HepG2 (cell line): ENCODE data around the gene TMEM218. TPM values are rescaled to one million over a fixed set of nuclear protein-coding genes. Genes with fewer than 3 reads are reported as not detected.

ENCODE experiments used
- ATAC-seq: fragments of 200-7000 bp; cut with Tn5 transposase; 3 replicates; pipeline ENCODE4 v1.9.1; 2020; ENCODE audit warnings: mild to moderate bottlenecking, moderate library complexity
- Bru-seq: library from RNA; stranded (reverse); fragments of 400-500 nt; gene quantifications from one replicate; lab custom pipeline; 2021; lab: Mats Ljungman, UMichigan
- BruChase-seq, 2 experiments: library from RNA; stranded (reverse); fragments of 400-500 nt; gene quantifications; one replicate each; lab custom pipeline; 2021; lab: Mats Ljungman, UMichigan
- BruUV-seq: library from RNA; stranded (reverse); fragments of 400-500 nt; replicated peaks from 2 replicates; lab custom pipeline; 2021; lab: Mats Ljungman, UMichigan
- CTCF ChIA-PET: fragments of 300-600 bp; formaldehyde crosslinking; extraction: SDS; loops from one replicate; lab custom pipeline; 2021; ENCODE audit warnings: low total read pairs, inconsistent platforms, low intra/inter-chr PET ratio; lab: Yijun Ruan, JAX
- POLR2A ChIA-PET: fragments of 350-600 bp; sonication (Branson Sonifier 250); formaldehyde crosslinking; loops from one replicate; lab custom pipeline; 2020; ENCODE audit warnings: antibody characterized with exemption, inconsistent platforms; lab: Yijun Ruan, JAX
- DNase-seq: peaks from one replicate; pipeline ENCODE4 v3.0.0-alpha.2; 2015; ENCODE audit warnings: low spot score
- FAIRE-seq: peaks from 3 replicates; lab custom pipeline; 2011; peaks lifted over from hg19 to GRCh38; lab: Jason Lieb, UNC
- H2AFZ ChIP-seq: one replicate; pipeline ENCODE4 v1.6.1; 2011; ENCODE audit warnings: low read length, inconsistent platforms
- H3K27ac ChIP-seq: fragments of 300-600 bp; 3 replicates; pipeline ENCODE4 v1.8.0; 2011; ENCODE audit warnings: mixed run types, mild to moderate bottlenecking, mixed read lengths, low read length, inconsistent platforms; ENCODE audit not compliant: insufficient read depth; ENCODE audit errors: extremely low read length
- H3K27me3 ChIP-seq, 2 experiments: fragments of 200-600 bp in 1 of 2; 2 replicates in 1 of 2; 3 replicates in 1 of 2; pipeline versions ENCODE4 v1.6.0 to v1.8.0; 2011; ENCODE audit warnings: low read length in 2 of 2, mild to moderate bottlenecking in 2 of 2, moderate library complexity in 2 of 2, inconsistent platforms in 1 of 2; ENCODE audit not compliant: insufficient read depth in 2 of 2, control insufficient read depth in 1 of 2
- H3K36me3 ChIP-seq, 2 experiments: fragments of 200-600 bp in 1 of 2; replicated peaks in 1 of 2; 2 replicates in 1 of 2; 3 replicates in 1 of 2; pipeline versions ENCODE4 v1.5.1 to v1.8.0; 2011; ENCODE audit warnings: low read length in 2 of 2, inconsistent platforms in 1 of 2; ENCODE audit not compliant: insufficient read depth in 2 of 2, control insufficient read depth in 1 of 2
- H3K4me1 ChIP-seq: 2 replicates; pipeline ENCODE4 v1.5.1; 2012; ENCODE audit warnings: low read length, inconsistent platforms; ENCODE audit not compliant: insufficient read depth
- H3K4me2 ChIP-seq: 2 replicates; pipeline ENCODE4 v1.6.0; 2011; ENCODE audit warnings: low read depth, low read length, inconsistent platforms
- H3K4me3 ChIP-seq, 3 experiments: fragments of 200-600 bp in 1 of 3; sonication (generic), shearing (Covaris generic) in 1 of 3; replicated peaks in 1 of 3; 2 replicates each; pipeline ENCODE4 v1.5.1; 2011 to 2016; ENCODE audit warnings: low read length in 3 of 3, inconsistent platforms in 2 of 3, low read depth in 2 of 3, mild to moderate bottlenecking in 2 of 3, control low read depth in 1 of 3, mixed read lengths in 1 of 3; ENCODE audit not compliant: insufficient read depth in 1 of 3
- H3K79me2 ChIP-seq: one replicate; pipeline ENCODE4 v1.6.1; 2011; ENCODE audit warnings: low read length, inconsistent platforms; ENCODE audit not compliant: insufficient read depth
- H3K9ac ChIP-seq: 2 replicates; pipeline ENCODE4 v1.6.0; 2011; ENCODE audit warnings: mild to moderate bottlenecking, low read depth, low read length, inconsistent platforms; ENCODE audit not compliant: insufficient read depth
- H3K9me3 ChIP-seq: 2 replicates; pipeline ENCODE4 v1.5.1; 2012; ENCODE audit warnings: mild to moderate bottlenecking, low read length
- H4K20me1 ChIP-seq: 2 replicates; pipeline ENCODE4 v1.6.0; 2011; ENCODE audit warnings: inconsistent platforms, mild to moderate bottlenecking, low read length, moderate library complexity; ENCODE audit not compliant: insufficient read depth
- ELF4 ChIP-seq: sonication (generic); formaldehyde crosslinking; IDR thresholded peaks from 2 replicates; pipeline ENCODE4 v1.5.0; 2020; ENCODE audit warnings: missing genetic modification reagents, mild to moderate bottlenecking, moderate library complexity, borderline replicate concordance
- KDM2A ChIP-seq: sonication (generic); formaldehyde crosslinking; IDR thresholded peaks from 2 replicates; pipeline ENCODE4 v1.4.0; 2020; ENCODE audit warnings: low read depth, missing genetic modification reagents, borderline replicate concordance
- NFE2L1 ChIP-seq: sonication (generic); formaldehyde crosslinking; IDR thresholded peaks from 2 replicates; pipeline ENCODE4 v1.4.0; 2020; ENCODE audit warnings: missing genetic modification reagents, mild to moderate bottlenecking, borderline replicate concordance
- NFKB2 ChIP-seq: sonication (generic); formaldehyde crosslinking; IDR thresholded peaks from 2 replicates; pipeline ENCODE4 v1.4.0; 2020; ENCODE audit warnings: missing genetic modification reagents, borderline replicate concordance
- NONO ChIP-seq, 2 experiments: fragments of 450-650 bp in 1 of 2; sonication (generic) in 1 of 2; formaldehyde crosslinking in 1 of 2; IDR thresholded peaks in 1 of 2; conservative IDR thresholded peaks in 1 of 2; 2 replicates each; pipeline versions ENCODE4 v1.6.1 to v1.8.0; 2017 to 2022; ENCODE audit warnings: mild to moderate bottlenecking in 1 of 2, missing genetic modification reagents in 1 of 2, moderate library complexity in 1 of 2
- PHF8 ChIP-seq: sonication (generic); formaldehyde crosslinking; IDR thresholded peaks from 2 replicates; pipeline ENCODE4 v1.5.0; 2020; ENCODE audit warnings: missing genetic modification reagents
- SAP130 ChIP-seq: IDR thresholded peaks from 2 replicates; pipeline ENCODE4 v1.6.1; 2016; ENCODE audit warnings: low read depth
- TGIF2 ChIP-seq: IDR thresholded peaks from 2 replicates; pipeline ENCODE4 v1.6.1; 2016; ENCODE audit warnings: control low read depth, missing compliant biosample characterization
- ZFY ChIP-seq: sonication (generic); formaldehyde crosslinking; IDR thresholded peaks from 2 replicates; pipeline ENCODE4 v1.4.0; 2020; ENCODE audit warnings: missing genetic modification reagents
- ZIK1 ChIP-seq: sonication (generic); formaldehyde crosslinking; IDR thresholded peaks from 2 replicates; pipeline ENCODE4 v1.5.0; 2020; ENCODE audit warnings: mild to moderate bottlenecking, low read depth, missing genetic modification reagents, borderline replicate concordance
- ZMYM4 ChIP-seq: sonication (generic); formaldehyde crosslinking; IDR thresholded peaks from 2 replicates; pipeline ENCODE4 v1.8.1; 2023; ENCODE audit warnings: mild to moderate bottlenecking, missing genetic modification reagents
- WGBS: methylation state at CpG from one replicate; pipeline ENCODE4 v1.1.6; 2017; ENCODE audit warnings: low lambda C conversion rate; 5-methylcytosine and 5-hydroxymethylcytosine counted together
- in situ Hi-C: cut with HindIII; loops from 2 replicates; pipeline ENCODE4 v1.10.0; 2017; ENCODE audit warnings: low pct_unique_long_range_greater_than_20kb; ENCODE audit not compliant: extremely low pct_ligation_motif_present
- intact Hi-C: fragments of 100-400 bp; cut with micrococcal nuclease; formaldehyde crosslinking; loops from one replicate; pipeline ENCODE4 v1.10.0; 2022; ENCODE audit not compliant: unreplicated experiment
- long read RNA-seq, 2 experiments: library from RNA in 1 of 2; library from polyadenylated mRNA in 1 of 2; stranded (forward) in 1 of 2; unstranded in 1 of 2; transcript quantifications; one replicate each; pipeline ENCODE4 v2.0.0, GENCODE V29; 2019 to 2022
- polyA minus RNA-seq, 3 experiments: library from RNA; depleted of rRNA, polyadenylated mRNA; stranded (reverse); fragments of >200 nt; gene quantifications; 2 replicates each; pipeline ENCODE4 v1.2.3, GENCODE V29; 2011; ENCODE audit warnings: low replicate concordance in 1 of 3
- polyA plus RNA-seq, 8 experiments: library from polyadenylated mRNA; depleted of rRNA in 3 of 8; stranded (reverse) in 7 of 8; unstranded in 1 of 8; fragments of >200 nt; fragmentation: Illumina TruSeq in 4 of 8; extraction: Trizol in 4 of 8; gene quantifications; 2 replicates each; pipeline versions ENCODE4 v1.2.1 to v1.2.3, GENCODE V29; 2011 to 2016; ENCODE audit warnings: low read depth in 4 of 8, missing spikeins in 1 of 8, mixed read lengths in 1 of 8; ENCODE audit not compliant: insufficient read depth in 1 of 8
- total RNA-seq, 5 experiments: library from RNA; depleted of rRNA; stranded (reverse); fragments of >200 nt; fragmentation: Illumina TruSeq; extraction: Trizol; gene quantifications; 2 replicates each; pipeline ENCODE4 v1.2.3, GENCODE V29; 2016; ENCODE audit warnings: low read depth in 1 of 5
- TF ChIP-seq, protein P1 (sequence below): sonication (generic); formaldehyde crosslinking; conservative IDR thresholded peaks from 2 replicates; pipeline ENCODE4 v1.4.0; 2020; ENCODE audit warnings: mild to moderate bottlenecking, missing genetic modification reagents, moderate library complexity

The TMEM218 gene
- 14.0 and 14.2 TPM in 2 replicates for total RNA-seq (2016; rRNA removed; fragmentation: Illumina TruSeq; extraction: Trizol)
- total RNA-seq (2016; cell fraction: cytosol; rRNA removed; fragmentation: Illumina TruSeq; extraction: Trizol; ENCODE audit: low read depth) = 5.2 and 7.3 TPM in 2 replicates
- 14.1 and 16.1 TPM in 2 replicates for total RNA-seq (2016; cell fraction: insoluble cytoplasmic fraction; rRNA removed; fragmentation: Illumina TruSeq; extraction: Trizol)
- 11.0 and 12.9 TPM in 2 replicates for total RNA-seq (2016; cell fraction: membrane; rRNA removed; fragmentation: Illumina TruSeq; extraction: Trizol)
- 11.0 and 11.8 TPM in 2 replicates for total RNA-seq (2016; cell fraction: nucleus; rRNA removed; fragmentation: Illumina TruSeq; extraction: Trizol)
- 10.0 and 11.8 TPM in 2 replicates for polyA plus RNA-seq (2011; rRNA removed)
- polyA plus RNA-seq (2011; cell fraction: cytosol; rRNA removed) = 12.9 and 14.2 TPM in 2 replicates
- polyA plus RNA-seq (2011; cell fraction: nucleus; rRNA removed) = 12.0 TPM in 2 replicates
- polyA plus RNA-seq (2012) = 8.4 and 10.1 TPM in 2 replicates
- 4.6 and 6.0 TPM in 2 replicates for polyA plus RNA-seq (2016; cell fraction: cytosol; fragmentation: Illumina TruSeq; extraction: Trizol; ENCODE audit: low read depth)
- 12.6 and 16.7 TPM in 2 replicates for polyA plus RNA-seq (2016; cell fraction: insoluble cytoplasmic fraction; fragmentation: Illumina TruSeq; extraction: Trizol; ENCODE audit: low read depth)
- polyA plus RNA-seq (2016; cell fraction: membrane; fragmentation: Illumina TruSeq; extraction: Trizol; ENCODE audit: low read depth) = 7.0 and 10.1 TPM in 2 replicates
- 16.2 and 19.0 TPM in 2 replicates for polyA plus RNA-seq (2016; cell fraction: nucleus; fragmentation: Illumina TruSeq; extraction: Trizol; ENCODE audit: insufficient read depth, low read depth)
- polyA minus RNA-seq (2011; rRNA and poly(A)+ RNA removed; ENCODE audit: low replicate concordance) = 4.5 and 7.8 TPM in 2 replicates
- 2.6 and 3.8 TPM in 2 replicates for polyA minus RNA-seq (2011; cell fraction: cytosol; rRNA and poly(A)+ RNA removed)
- polyA minus RNA-seq (2011; cell fraction: nucleus; rRNA and poly(A)+ RNA removed) = 8.1 and 9.7 TPM in 2 replicates
- percentile 54 among the genes with signal in this experiment for Bru-seq, nascent RNA
- BruChase-seq, experiment 1, labeled RNA remaining after a 6-hour chase = percentile 46 among the genes with signal in this experiment
- BruChase-seq, experiment 2, labeled RNA remaining after a 2-hour chase = percentile 49 among the genes with signal in this experiment
- long read RNA-seq, experiment 1, partial matches to known transcripts = 1 of 8 reads
- long read RNA-seq, experiment 1, other reads (novel, unspliced or antisense) = 6 of 8 reads
- long read RNA-seq, experiment 2, full-length matches to known transcripts = 3 of 12 reads
- long read RNA-seq, experiment 2, partial matches to known transcripts = 3 of 12 reads
- long read RNA-seq, experiment 2, other reads (novel, unspliced or antisense) = 6 of 12 reads

DNA sequence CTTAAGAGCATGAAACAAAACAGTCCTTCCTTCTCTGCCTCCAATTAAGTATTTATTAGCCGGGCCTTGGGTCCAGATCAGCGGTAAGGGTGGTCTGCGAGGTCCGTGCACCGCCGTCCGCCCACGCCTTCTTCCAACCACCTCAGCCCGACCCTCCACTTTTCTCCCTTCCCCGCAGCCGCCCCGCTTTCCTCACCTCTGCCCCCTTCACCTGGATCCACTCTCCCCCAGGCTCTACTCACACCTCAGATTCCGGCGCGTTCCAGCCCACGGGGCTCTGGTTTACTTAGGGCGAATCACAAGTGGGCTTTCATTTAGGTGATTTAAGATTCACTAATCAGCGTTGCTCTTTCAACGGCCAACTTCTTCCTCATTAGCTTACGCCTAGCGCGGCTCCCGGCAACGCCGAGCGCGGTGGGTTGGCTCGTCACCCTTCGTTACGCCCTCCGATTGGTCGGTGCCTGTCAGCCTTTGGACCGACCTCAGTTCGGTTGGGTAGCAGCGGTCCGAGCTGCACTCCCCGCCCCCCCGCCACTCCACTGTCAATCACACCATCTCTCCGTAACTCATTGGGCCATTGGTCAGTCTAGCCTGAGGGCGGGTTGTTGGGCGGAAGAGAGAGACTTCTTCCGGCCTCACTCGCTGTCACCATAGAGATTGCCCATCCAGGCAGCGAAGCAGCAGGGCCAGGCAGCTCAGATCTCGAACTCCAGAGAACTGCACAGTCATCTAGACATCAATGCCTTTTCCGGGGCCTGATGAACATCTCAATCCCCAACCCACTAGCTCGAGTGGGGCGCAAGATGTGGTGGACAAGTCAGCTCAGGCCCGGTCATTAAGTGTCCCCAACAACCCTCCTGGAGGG lies at the start of gene TMEM218:
Gene TMEM218 (minus strand): TSS at position 284 of the 865 bp plus-strand sequence. CDS start 9,385 bp downstream, outside the sequence.
- peak within 1 kb of the TSS; percentile 72 to 94 (median 84) for H3K4me3 ChIP-seq
- intact Hi-C loops = loop anchor here (1.0 kb wide), 2 partner anchors 13 to 48 kb away; partner anchors contain the start of gene SLC37A2
- ChIA-PET POLR2A (interaction anchor here (0.5 to 3.5 kb wide), 15 partner anchors 13 to 489 kb away, joined by 3 to 36 read pairs (median 4); partner anchors contain the start of genes CCDC15, SPA17 and STT3A), CTCF (interaction anchor here (0.9 kb wide), 1 partner anchor 13 kb away, joined by 4 read pairs; no protein-coding TSS in a partner anchor)
- no peaks in the 10 kb centered on the region for H3K9me3 ChIP-seq
- BruUV-seq = no TSS peak
- H4K20me1 ChIP-seq = no peaks in the 10 kb centered on the region
- H3K9ac ChIP-seq = peak within 1 kb of the TSS; percentile 82
- no peaks in the 10 kb centered on the region for H3K36me3 ChIP-seq
- 5% methylated on average over 27 of the region's 49 CpGs for WGBS
- peak within 1 kb of the TSS; percentile 85 for H3K4me2 ChIP-seq
- H3K27me3 ChIP-seq = no peaks in the 10 kb centered on the region; a peak in 1 of 5 replicates
- ATAC-seq = peak; percentile 98
- peak; percentile 98 for DNase-seq
- H3K79me2 ChIP-seq = peaks cover 3% of the 10 kb centered on the region
- peak within 1 kb of the TSS; percentile 73 for H2AFZ ChIP-seq
- H3K27ac ChIP-seq = peak within 1 kb of the TSS; percentile 79
- FAIRE-seq = peak; percentile 96
- H3K4me1 ChIP-seq = peaks cover 14% of the 10 kb centered on the region
- in situ Hi-C loops = no loop called here
- TF ChIP-seq ELF4 (peak; percentile 37; the same call in 1 of the 2 replicates), NFKB2 (peak; percentile 61; the same call in 1 of the 2 replicates), ZMYM4 (CRISPR knock-in tag) (peak; percentile 95), SAP130 (peak; percentile 66), ZIK1 (CRISPR knock-in tag) (0 out of 2 replicates have a peak, but pooled peaks have one; percentile 13), KDM2A (peak; percentile 24; the same call in 1 of the 2 replicates), NONO (IDR thresholded peaks at IDR 0.05) (no peak), NONO (CRISPR knock-in tag; conservative IDR thresholded peaks at IDR 0.05) (peak; percentile 66), ZFY (peak; percentile 75), NFE2L1 (CRISPR knock-in tag) (0 out of 2 replicates have a peak, but pooled peaks have one; percentile 64), TGIF2 (CRISPR knock-in tag) (0 out of 2 replicates have a peak, but pooled peaks have one; percentile 50), PHF8 (CRISPR knock-in tag) (peak; percentile 76)
- TF ChIP-seq, protein P1, sequence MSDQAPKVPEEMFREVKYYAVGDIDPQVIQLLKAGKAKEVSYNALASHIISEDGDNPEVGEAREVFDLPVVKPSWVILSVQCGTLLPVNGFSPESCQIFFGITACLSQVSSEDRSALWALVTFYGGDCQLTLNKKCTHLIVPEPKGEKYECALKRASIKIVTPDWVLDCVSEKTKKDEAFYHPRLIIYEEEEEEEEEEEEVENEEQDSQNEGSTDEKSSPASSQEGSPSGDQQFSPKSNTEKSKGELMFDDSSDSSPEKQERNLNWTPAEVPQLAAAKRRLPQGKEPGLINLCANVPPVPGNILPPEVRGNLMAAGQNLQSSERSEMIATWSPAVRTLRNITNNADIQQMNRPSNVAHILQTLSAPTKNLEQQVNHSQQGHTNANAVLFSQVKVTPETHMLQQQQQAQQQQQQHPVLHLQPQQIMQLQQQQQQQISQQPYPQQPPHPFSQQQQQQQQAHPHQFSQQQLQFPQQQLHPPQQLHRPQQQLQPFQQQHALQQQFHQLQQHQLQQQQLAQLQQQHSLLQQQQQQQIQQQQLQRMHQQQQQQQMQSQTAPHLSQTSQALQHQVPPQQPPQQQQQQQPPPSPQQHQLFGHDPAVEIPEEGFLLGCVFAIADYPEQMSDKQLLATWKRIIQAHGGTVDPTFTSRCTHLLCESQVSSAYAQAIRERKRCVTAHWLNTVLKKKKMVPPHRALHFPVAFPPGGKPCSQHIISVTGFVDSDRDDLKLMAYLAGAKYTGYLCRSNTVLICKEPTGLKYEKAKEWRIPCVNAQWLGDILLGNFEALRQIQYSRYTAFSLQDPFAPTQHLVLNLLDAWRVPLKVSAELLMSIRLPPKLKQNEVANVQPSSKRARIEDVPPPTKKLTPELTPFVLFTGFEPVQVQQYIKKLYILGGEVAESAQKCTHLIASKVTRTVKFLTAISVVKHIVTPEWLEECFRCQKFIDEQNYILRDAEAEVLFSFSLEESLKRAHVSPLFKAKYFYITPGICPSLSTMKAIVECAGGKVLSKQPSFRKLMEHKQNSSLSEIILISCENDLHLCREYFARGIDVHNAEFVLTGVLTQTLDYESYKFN (CRISPR knock-in tag) = peak; percentile 56
